ENCODE results near the gene DDX3X. TPM values are rescaled to one million over a fixed set of nuclear protein-coding genes. Genes with fewer than 3 reads are reported as not detected.

Gene DDX3X
- total RNA-seq, 1 donor from 2014 or later = 249 TPM

DNA sequence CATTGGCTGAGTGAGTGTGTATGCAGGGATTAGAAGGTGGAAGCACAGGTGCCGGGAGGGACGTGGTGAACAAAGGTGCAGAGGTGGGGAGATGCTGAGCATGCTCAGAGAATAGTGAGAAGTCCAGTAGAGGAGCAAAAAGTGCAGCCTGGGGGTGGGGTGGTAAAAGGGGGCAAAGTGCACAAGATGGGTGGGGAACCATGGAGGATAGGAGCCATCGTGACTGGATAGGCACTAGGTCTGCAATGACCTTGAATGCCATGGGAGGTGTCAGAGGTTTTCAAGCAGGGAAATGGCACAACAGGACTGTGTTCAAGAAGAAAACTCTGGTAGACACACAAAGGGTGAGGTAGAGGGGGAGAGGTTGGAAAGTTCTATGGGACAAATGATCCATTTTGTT lies 6.6 kb upstream of the DDX3X start:
- intact Hi-C loops (cut with micrococcal nuclease) = no loop called here

DNA sequence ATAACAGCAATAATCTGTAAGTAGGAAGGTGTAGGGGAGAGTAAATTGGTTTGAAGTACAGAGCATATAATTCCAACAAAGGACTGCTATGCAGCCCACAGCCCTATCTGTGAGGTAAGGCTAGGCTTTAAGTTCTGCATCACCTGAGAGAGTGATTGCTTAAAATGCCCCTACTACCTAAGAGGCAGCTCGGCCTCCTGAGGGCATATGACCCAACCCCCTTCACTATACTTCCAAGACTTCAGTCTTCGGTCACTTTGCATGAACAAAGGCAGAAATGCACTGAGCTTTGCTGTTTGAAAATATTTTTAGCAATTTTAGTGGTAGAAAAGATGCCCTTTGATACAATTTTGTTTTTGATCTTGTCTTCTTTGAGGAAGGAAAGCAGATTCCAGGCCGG lies 4.9 kb upstream of the DDX3X start:
- intact Hi-C loops (cut with micrococcal nuclease) = no loop called here

- intact Hi-C loops (cut with micrococcal nuclease) = loop anchor here (2.0 to 10.0 kb wide), 7 partner anchors 55 to 1235 kb away; partner anchors contain the start of genes ATP6AP2, BCOR, CASK and CXorf38
These were observed 2.0 kb upstream of the DDX3X start for GRCh38 chrX:41332005-41332404.

GRCh38 chrX:41332408-41333002 lies 1.5 kb upstream of the DDX3X start:
- intact Hi-C loops (cut with micrococcal nuclease) = loop anchor here (1.0 to 10.0 kb wide), 8 partner anchors 51 to 1235 kb away; partner anchors contain the start of genes ATP6AP2, BCOR, CASK and CXorf38

GRCh38 chrX:41333003-41333743 lies 789 bp upstream of the DDX3X start:
- intact Hi-C loops (cut with micrococcal nuclease) = loop anchor here (1.0 to 10.0 kb wide), 8 partner anchors 50 to 1236 kb away; partner anchors contain the start of genes ATP6AP2, BCOR, CASK and CXorf38

DNA sequence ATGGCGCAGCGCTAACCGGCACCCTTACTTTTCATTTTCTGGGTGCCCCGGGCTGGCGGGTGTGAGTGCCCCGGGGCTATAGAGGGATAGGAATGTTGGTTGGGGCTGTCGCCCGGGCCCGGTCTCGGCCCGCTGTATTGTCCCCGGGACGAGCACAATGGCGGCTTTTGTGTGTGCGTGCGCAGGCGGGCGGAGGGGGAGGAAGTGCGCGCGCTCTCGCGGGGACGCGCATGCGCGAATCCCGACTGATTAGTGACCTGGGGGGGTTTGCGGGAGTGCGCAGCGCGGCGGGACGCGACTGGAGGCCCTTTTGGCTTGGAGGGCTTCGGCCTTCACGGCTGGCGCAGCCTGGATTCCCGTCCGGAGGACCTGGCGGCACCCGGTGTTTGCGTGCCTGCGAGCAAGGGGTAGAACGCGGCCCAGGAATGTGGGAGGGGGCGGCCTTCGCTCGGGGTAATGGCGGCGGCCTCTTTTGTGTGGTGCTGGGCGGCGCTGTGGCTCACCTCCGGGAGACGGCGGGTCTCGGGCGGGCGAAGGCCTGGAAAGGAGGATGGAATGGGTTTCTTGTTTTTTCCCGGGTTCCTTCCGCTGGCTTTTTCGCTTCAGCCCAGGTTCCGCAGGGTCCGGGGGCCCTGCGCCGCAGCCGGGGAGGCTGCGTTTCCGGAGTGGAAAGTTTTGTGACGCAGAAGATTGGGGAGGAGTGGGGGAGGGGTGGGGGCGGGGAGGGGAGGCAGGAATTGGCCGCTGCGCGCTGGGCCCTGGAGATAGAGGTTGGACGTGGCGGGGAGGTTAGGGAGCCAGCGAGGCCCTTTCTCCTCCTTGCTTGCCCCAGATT lies 618 bp downstream of the DDX3X start:
- intact Hi-C loops (cut with micrococcal nuclease) = loop anchor here (1.0 to 10.0 kb wide), 7 partner anchors 57 to 1237 kb away; partner anchors contain the start of genes ATP6AP2, BCOR, CASK and MED14

- intact Hi-C loops (cut with micrococcal nuclease) = loop anchor here (10.0 kb wide), 1 partner anchor 751 kb away; the partner anchor contains the start of gene ATP6AP2
These were observed 1.4 kb downstream of the DDX3X start for GRCh38 chrX:41335198-41335957.

GRCh38 chrX:41335958-41336331 lies 2.0 kb downstream of the DDX3X start:
- intact Hi-C loops (cut with micrococcal nuclease) = loop anchor here (10.0 kb wide), 1 partner anchor 751 kb away; the partner anchor contains the start of gene ATP6AP2

DNA sequence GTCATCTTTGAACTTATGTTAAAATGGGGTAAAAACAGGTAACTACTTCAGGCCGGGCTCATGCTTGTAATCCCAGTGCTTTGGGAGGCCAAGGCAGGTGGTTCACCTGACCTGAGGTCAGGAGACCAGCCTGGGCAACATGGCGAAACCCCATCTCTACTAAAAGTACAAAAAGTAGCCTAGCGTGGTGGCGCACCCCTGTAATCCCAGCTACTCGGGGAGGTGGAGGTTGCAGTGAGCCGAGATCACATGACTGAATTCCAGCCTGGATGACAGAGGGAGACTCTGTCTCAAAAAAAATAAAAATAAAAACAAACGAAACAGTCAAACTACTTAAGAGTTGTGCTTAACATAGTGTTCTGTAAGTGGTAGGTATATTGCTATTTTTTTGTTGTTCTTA lies 2.5 kb downstream of the DDX3X start:
- intact Hi-C loops (cut with micrococcal nuclease) = loop anchor here (10.0 kb wide), 1 partner anchor 752 kb away; the partner anchor contains the start of gene ATP6AP2

DNA sequence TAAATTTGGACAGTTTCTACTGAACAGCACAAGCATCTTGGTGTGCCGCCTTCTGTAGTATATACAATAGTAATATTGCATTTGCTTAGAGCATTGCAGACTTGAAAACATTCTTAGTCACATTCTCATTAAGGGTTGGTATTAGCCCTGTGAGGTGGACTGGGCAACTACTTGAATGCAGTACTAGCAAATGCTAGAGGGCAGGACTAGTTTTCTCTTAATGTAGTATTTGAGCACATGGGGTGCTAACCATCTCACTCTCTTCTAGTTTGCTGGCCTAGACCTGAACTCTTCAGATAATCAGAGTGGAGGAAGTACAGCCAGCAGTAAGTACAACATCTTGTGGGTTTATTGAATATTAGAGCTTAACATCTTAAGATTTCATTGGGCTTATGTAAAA lies 3.2 kb downstream of the DDX3X start:
- intact Hi-C loops (cut with micrococcal nuclease) = loop anchor here (10.0 kb wide), 1 partner anchor 752 kb away; the partner anchor contains the start of gene ATP6AP2

GRCh38 chrX:41338436-41338835 lies 4.5 kb downstream of the DDX3X start:
- intact Hi-C loops (cut with micrococcal nuclease) = loop anchor here (10.0 kb wide), 1 partner anchor 754 kb away; the partner anchor contains the start of gene ATP6AP2

GRCh38 chrX:41339148-41339547 lies 5.2 kb downstream of the DDX3X start:
- intact Hi-C loops (cut with micrococcal nuclease) = loop anchor here (10.0 kb wide), 1 partner anchor 754 kb away; the partner anchor contains the start of gene ATP6AP2

- intact Hi-C loops (cut with micrococcal nuclease) = no loop called here
These were observed 10.1 kb downstream of the DDX3X start for GRCh38 chrX:41344053-41344452.

DNA sequence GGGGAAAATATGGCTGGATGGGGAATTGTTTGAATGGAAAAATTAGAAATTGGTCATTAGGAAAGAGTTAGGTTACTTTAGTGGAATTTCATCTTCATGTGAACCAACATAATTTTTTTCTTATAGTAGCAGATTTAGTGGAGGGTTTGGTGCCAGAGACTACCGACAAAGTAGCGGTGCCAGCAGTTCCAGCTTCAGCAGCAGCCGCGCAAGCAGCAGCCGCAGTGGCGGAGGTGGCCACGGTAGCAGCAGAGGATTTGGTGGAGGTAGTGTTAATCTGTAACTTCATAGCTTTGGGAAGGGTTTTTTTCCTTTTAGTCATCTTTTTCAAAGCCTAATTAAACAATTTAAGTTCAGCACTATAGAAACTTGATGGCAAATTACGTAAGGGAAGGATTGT lies 13.2 kb downstream of the DDX3X start:
- intact Hi-C loops (cut with micrococcal nuclease) = no loop called here

DNA sequence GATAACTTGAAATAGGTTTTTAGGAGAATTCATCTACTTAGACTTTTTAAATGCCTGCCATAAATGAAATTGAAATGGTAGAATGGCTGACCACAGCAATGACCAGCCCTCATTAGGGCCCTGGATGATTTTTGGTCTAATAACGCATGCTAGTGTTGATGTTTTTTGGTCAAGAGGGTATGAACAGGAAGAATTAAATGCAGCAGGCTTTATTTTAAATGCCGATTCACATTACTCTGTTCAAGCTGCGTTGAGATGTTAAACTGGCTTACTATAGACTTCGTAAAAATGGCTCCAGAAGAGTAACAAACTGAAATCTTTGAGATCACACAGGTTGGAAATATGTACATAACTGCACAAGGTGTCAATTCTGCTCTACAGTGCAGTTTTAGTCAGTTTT lies 14.6 kb downstream of the DDX3X start:
- intact Hi-C loops (cut with micrococcal nuclease) = no loop called here

DNA sequence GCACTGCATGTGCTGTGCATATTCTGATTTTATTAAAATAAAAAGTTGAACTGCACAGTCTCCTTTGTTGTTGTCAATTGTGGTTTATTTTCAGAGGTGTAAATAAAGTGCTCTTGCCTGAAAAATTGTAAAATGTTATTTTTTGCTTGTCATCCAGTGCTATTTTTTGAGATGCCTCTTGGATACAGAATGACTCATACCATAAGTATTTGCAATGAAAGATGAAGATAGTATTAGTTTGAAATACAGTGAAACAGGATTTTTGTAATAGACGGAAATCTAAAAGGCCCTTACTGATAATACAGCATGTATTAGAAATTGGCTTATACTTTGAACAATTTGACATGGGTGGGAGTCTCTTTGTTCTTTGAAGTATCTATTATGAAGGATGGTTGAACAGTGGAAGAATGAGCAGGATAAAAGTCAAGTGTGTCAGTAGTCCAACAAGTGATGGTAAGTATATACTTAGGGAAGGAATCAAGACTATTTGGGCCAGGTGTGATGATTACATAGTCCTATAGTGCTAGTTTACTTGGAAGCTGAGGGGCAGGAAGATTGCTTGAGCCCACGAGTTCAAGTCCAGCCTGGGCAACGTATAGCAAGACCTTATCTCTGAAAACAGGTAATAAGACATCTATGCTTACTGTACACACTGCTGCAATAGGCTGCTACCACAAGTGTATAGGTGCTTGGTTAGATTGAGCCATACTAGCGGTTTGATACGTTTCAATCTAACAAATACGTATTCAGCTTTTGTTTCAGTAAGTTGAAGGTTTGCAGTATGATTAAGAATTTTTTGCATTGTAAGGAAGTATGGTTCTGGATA lies 16.4 kb downstream of the DDX3X start:
- intact Hi-C loops (cut with micrococcal nuclease) = loop anchor here (5.0 kb wide), 1 partner anchor 92 kb away; no protein-coding TSS in a partner anchor

DNA sequence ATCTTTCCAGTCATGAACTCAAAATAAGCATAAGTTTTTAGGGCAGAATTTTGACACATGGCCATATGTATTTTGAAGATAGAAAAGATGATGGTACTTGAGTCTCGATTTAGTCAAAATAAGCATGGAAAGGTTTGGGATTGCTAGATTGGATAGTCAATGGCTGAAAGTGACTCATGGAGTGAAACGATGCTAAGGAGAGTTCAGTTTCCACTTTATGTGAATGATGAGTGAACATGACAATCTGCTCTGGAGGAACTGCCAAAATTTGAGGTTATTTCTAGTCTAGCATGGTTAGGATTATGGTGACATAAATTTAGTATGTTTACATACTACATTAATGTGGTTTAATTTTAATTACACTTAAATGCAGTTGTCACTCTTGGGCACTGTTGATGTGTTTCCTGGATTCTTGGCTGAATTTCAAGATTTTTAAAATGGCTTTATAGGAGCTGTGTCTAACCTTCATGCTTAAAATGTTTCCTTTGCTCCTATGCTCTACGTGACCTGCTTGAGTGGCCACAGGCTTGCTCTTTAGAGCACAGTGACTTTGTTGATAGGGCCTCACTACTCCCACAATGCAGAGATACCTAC lies 17.1 kb downstream of the DDX3X start:
- intact Hi-C loops (cut with micrococcal nuclease) = loop anchor here (5.0 kb wide), 1 partner anchor 91 kb away; no protein-coding TSS in a partner anchor

DNA sequence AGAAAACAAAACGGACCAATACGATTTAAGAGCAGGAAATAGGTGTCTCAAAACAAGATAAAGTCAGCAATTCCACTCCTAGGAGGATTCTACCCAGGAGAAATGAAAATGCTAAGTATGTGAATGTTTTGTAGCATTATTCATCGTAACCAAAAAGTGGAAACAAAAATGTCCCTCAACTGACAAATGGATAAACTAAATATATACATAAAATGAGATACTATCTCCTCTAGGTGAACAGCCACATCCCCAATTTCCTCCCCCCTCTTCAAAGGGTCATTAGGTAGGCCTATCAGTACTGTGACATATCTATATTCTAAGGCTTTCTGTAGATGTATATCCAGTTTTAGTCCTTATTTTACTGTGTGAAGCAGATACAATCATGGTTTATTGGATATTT lies 18.0 kb downstream of the DDX3X start:
- intact Hi-C loops (cut with micrococcal nuclease) = loop anchor here (5.0 kb wide), 1 partner anchor 90 kb away; no protein-coding TSS in a partner anchor

DNA sequence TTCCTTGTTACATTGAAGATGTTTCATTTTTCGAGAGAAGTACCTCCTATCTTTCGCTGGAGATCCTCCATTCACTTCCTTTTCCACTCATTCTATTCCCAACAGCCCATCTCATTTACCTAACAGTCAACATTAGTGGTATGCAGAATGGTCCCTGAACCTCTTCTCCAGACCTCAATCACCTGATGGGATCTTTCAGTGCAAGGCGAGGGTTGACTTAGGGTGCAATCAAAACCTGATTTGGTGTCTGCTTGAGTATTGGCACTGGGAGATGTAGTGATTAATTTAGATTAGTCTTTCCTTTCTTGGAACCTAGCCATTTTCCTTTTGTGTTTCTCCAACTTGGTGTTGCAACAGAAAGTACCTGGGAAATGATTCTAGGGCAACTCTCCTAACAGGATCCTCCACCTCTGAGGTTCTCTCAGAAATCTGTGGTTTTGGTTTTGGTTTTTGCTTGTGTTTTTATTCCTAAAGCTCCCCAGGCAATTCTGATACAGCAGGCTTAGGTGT lies 18.4 kb downstream of the DDX3X start:
- intact Hi-C loops (cut with micrococcal nuclease) = loop anchor here (5.0 kb wide), 1 partner anchor 90 kb away; no protein-coding TSS in a partner anchor
